Psoas muscle (tissue), 8 donors: ENCODE measurements around the gene SCUBE1. TPM values are rescaled to one million over a fixed set of nuclear protein-coding genes. Genes with fewer than 3 reads are reported as not detected.

Source experiments
- ATAC-seq, 4 donors: fragments of 200-7000 bp; cut with Tn5 transposase; one replicate each; pipeline ENCODE4 v1.9.1; 2020; ENCODE audit warnings: moderate library complexity in 3 of 4, mild to moderate bottlenecking in 2 of 4
- DNase-seq, 2 donors: peaks; one replicate each; pipeline ENCODE4 v3.0.0-alpha.2; 2020
- H3K27ac ChIP-seq: fragments of 200-600 bp; one replicate; pipeline ENCODE4 v1.8.0; 2022
- H3K27me3 ChIP-seq, 3 donors: fragments of 200-600 bp in 1 of 3; one replicate each; pipeline versions ENCODE4 v1.6.1 to v1.8.0; 2013 to 2022; ENCODE audit warnings: low read length in 2 of 3, mild to moderate bottlenecking in 2 of 3, moderate library complexity in 1 of 3; ENCODE audit not compliant: insufficient read depth in 3 of 3
- H3K36me3 ChIP-seq, 2 donors: fragments of 200-600 bp in 1 of 2; one replicate each; pipeline versions ENCODE4 v1.6.1 to v1.8.0; 2013 to 2022; ENCODE audit warnings: low read depth in 1 of 2, mild to moderate bottlenecking in 1 of 2, moderate library complexity in 1 of 2; ENCODE audit not compliant: insufficient read depth in 1 of 2
- H3K4me1 ChIP-seq: fragments of 200-600 bp; one replicate; pipeline ENCODE4 v1.8.0; 2022
- H3K4me3 ChIP-seq: fragments of 200-600 bp; one replicate; pipeline ENCODE4 v1.8.0; 2022; ENCODE audit warnings: mild to moderate bottlenecking
- H3K9me3 ChIP-seq: fragments of 200-600 bp; one replicate; pipeline ENCODE4 v1.8.0; 2022
- CTCF ChIP-seq: fragments of 200-600 bp; IDR thresholded peaks from one replicate; pipeline ENCODE4 v1.8.0; 2022; ENCODE audit warnings: antibody characterized with exemption
- whole genome bisulfite sequencing, 3 donors: extraction: QIAGEN DNeasy Blood & Tissue Kit; methylation state at CpG; one replicate each; pipeline versions ENCODE4 v1.1.6 to v1.1.7; 2013; 5-methylcytosine and 5-hydroxymethylcytosine counted together
- intact Hi-C, 2 donors: fragments of 100-400 bp; cut with DNase I; formaldehyde crosslinking; loops; one replicate each; pipeline versions ENCODE4 v1.11.0 to v1.14.2; 2022
- polyA plus RNA-seq, 3 donors: library from polyadenylated mRNA; stranded (reverse); fragments of 200-250 nt; gene quantifications; one replicate each; pipeline ENCODE4 v1.2.3, GENCODE V29; 2013
- total RNA-seq, 4 donors: library from RNA; stranded (reverse); fragmentation: NEBNext Ultra II Directional in 2 of 4; extraction: Animal tissue kit (Norgen Biotek cat#: 25700) in 2 of 4; gene quantifications; one replicate each; pipeline versions ENCODE4 v1.2.1 to v1.2.4, GENCODE V29; 2021 to 2023
- donor health status: healthy with polysubstance abuse.
- donor health status: DM: no; HTN: no; CAD: no; lungs with moderate emphysema.
- donor health status: Bipolar disorder and iron deficiency.
- donor health status: healthy.
- donor health status: DM: yes; HTN: yes; CAD: no.
- donor health status: DM: no; HTN: no; CAD: no.
- donor health status: DM: no; HTN: no; CAD: no.
- donor health status: DM: yes; HTN: yes; CAD: no.

Gene SCUBE1
- total and polyA plus RNA-seq, 7 donors = 0.04 to 0.19 (median 0.08) TPM

DNA sequence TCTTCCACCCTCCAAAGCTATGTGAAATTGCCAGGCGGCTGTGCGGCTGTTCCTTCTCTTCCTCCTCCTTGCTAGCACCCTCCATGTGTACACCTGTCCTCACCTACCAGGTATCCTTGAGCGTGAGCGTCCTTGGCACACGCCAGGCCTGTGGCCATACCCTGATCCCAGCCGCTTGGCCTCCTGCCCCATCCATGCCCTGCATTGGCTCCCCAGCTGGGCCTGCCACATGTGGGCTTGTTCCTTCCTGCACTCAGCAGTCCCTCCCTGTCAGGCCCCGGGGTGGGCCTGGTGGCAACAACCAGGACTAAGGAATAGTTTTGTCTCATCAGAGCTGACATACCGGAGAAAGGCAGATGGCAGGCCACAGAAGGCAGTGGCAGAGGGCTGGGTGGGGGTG lies 40.0 kb downstream of the SCUBE1 start:
- DNase-seq = peak in 1 of 2 donors; percentile 43
- no peak for TF ChIP-seq CTCF
- H3K4me1 ChIP-seq = no peaks in the 10 kb centered on the region

DNA sequence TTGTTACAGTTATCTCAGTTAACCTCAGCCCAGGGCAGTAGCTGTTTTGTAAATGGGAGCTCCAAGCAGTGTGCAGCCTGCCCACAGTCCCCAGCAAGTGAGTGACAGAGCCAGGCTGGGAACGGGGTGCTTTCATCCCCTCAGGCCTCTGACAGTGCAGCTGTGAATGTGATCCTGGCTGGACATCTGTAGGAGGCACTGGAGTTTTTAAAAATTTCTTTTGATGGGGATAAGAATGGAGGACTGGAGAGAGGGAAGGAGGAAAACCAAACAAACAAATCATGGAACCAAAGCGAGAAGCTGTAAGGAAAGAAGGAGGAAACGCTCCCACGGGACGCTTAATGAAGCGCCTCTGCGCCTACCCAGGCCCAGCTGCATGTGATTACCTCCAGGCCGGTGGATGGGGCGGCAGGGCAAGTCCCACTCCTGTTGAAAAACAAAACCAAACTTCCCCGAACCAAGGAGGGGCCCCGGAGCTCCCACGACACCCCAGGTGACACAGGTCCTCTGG lies 40.6 kb downstream of the SCUBE1 start:
- H3K9me3 ChIP-seq = no peaks in the 10 kb centered on the region
- ATAC-seq (no peak), DNase-seq (peak in 1 of 2 donors; percentile 36)
- H3K27ac ChIP-seq = no peak overlapping the region
- H3K27me3 ChIP-seq = peaks cover 0 to 17% (median 0%) of the 10 kb centered on the region in 3 donors
- WGBS, 3 donors = 37 to 52% (median 50%) methylated on average over 12 of the region's 12 CpGs
- no peaks in the 10 kb centered on the region for H3K4me1 ChIP-seq
- intact Hi-C loops = no loop called here
- no peaks in the 10 kb centered on the region for H3K36me3 ChIP-seq
- no peak overlapping the region for H3K4me3 ChIP-seq
- no peak for TF ChIP-seq CTCF

More for the DNA sequence above, 40.0 kb downstream of the SCUBE1 start:
- Histone ChIP-seq H3K27me3 (peaks cover 0 to 17% (median 0%) of the 10 kb centered on the region in 3 donors), H3K4me3 (no peak overlapping the region), H3K27ac (no peak overlapping the region), H3K36me3 (no peaks in the 10 kb centered on the region), H3K9me3 (no peaks in the 10 kb centered on the region)
- intact Hi-C loops = no loop called here
- ATAC-seq = no peak
- 85 to 93% (median 87%) methylated on average over 8 of the region's 8 CpGs for WGBS, 3 donors

DNA sequence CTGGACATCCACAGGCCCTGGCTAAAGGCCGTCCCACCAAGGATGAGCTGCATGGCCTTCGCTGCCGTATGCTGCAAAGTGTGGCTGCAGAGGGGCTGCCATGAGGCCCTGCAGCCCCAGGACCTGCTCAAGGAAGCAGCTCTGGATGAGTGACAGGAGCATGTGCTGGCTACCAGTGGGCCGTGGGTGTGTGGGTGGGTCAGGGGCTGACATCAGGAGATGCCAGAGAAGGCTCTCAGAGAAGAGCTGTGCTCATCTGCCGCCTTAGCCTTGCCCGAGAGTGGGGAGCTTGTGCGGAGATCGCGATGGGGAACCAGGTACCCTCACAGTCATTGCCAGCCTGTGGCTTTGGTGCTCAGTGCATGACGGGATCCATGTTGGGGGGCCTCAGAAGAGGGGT lies 41.3 kb downstream of the SCUBE1 start:
- H3K36me3 ChIP-seq = no peaks in the 10 kb centered on the region
- TF ChIP-seq CTCF = no peak
- H3K4me3 ChIP-seq = no peak overlapping the region
- H3K27me3 ChIP-seq = peaks cover 0 to 17% (median 0%) of the 10 kb centered on the region in 3 donors
- no peak overlapping the region for H3K27ac ChIP-seq
- no peaks in the 10 kb centered on the region for H3K9me3 ChIP-seq
- peak in 1 of 2 donors; percentile 40 for DNase-seq
- ATAC-seq = no peak
- 57 to 79% (median 69%) methylated on average over 10 of the region's 10 CpGs for WGBS, 3 donors
- no peaks in the 10 kb centered on the region for H3K4me1 ChIP-seq
- intact Hi-C loops = no loop called here

DNA sequence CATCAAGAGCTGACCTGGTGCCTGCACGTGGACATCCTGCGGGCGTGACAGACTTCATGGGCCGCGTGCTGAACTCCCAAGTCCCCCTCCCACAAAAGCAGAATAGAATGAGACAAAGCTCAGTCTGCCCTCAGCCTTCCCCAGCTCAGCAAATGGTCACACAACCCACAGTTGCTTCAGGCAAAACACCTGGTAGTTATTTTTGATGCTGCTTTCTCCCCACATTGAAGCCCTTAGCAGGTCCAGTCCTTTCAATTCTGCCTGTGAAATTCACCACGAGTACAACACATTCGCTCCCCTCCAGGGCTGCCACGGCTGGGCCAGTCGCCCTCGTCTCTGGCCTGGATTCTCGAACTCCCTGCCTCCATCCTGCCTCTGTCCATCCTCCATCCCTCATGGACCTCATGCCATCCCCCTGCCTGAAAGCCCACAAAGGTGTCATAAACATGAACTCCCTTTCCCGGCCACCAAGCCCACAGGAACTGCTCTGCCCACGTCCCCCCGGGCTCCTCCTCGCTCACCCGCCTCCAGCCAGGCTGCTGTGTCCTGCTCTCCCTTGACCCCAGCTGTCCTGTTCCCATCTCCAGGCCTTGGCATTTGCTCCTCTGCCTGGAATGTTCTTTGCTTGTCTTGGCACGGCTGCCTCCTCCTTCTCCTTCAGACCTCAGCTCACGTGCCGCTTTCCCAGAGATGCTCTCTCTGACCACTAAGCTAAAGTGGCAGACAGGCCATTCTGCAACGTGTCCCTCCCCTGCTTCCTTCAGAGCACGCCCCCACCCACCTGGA lies 42.1 kb downstream of the SCUBE1 start:
- intact Hi-C loops = no loop called here
- H3K4me3 ChIP-seq = no peak overlapping the region
- ATAC-seq (peak in 1 of 4 donors; percentile 16), DNase-seq (peak in 1 of 2 donors; percentile 53)
- 49 to 63% (median 52%) methylated on average over 21 of the region's 21 CpGs for WGBS, 3 donors
- no peaks in the 10 kb centered on the region for H3K4me1 ChIP-seq
- H3K9me3 ChIP-seq = no peaks in the 10 kb centered on the region
- no peak for TF ChIP-seq CTCF
- no peak overlapping the region for H3K27ac ChIP-seq
- H3K27me3 ChIP-seq = peaks cover 0 to 17% (median 0%) of the 10 kb centered on the region in 3 donors
- no peaks in the 10 kb centered on the region for H3K36me3 ChIP-seq
